C4-2B (cell line): ENCODE results near the gene MYH2.

Experiments used
- ZFX ChIP-seq: fragments of 450-650 bp; IDR thresholded peaks from 2 replicates; pipeline ENCODE4 v1.6.1; 2017
- TF ChIP-seq, protein P1 (sequence below): fragments of 450-650 bp; conservative IDR thresholded peaks from 2 replicates; pipeline ENCODE4 v1.5.1; 2017; ENCODE audit warnings: mild to moderate bottlenecking

DNA sequence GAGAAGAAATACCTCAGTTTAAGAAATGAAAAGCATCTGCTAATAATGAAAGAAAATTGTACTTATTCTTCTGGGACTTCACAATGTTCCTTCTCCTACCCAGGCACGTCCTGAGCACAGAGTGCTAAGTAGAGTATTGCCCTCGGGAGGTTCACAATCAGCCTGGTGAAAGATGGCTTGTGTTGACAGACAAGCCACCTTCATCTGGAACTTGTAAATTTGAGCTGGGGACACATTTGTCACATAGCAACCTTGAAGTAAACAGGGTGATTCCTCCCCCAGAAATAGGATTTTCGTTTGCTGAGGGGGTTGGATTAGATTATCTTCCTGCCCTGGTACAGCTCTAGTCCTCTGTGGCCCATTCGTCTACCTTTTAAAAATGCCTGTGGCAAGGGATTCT, 34.4 kb upstream of the MYH2 start:
- TF ChIP-seq, protein P1, sequence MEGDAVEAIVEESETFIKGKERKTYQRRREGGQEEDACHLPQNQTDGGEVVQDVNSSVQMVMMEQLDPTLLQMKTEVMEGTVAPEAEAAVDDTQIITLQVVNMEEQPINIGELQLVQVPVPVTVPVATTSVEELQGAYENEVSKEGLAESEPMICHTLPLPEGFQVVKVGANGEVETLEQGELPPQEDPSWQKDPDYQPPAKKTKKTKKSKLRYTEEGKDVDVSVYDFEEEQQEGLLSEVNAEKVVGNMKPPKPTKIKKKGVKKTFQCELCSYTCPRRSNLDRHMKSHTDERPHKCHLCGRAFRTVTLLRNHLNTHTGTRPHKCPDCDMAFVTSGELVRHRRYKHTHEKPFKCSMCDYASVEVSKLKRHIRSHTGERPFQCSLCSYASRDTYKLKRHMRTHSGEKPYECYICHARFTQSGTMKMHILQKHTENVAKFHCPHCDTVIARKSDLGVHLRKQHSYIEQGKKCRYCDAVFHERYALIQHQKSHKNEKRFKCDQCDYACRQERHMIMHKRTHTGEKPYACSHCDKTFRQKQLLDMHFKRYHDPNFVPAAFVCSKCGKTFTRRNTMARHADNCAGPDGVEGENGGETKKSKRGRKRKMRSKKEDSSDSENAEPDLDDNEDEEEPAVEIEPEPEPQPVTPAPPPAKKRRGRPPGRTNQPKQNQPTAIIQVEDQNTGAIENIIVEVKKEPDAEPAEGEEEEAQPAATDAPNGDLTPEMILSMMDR = no peak
- TF ChIP-seq ZFX = no peak
